Coronary artery (tissue), 2 donors: ENCODE results near the gene ETV6.
A peak's percentile ranks its signal among the peaks of the same experiment; 100 is the strongest.

Source experiments
- DNase-seq: peaks from one replicate; pipeline ENCODE4 v3.0.0-alpha.2; 2017; ENCODE audit warnings: low spot score
- H3K27ac ChIP-seq, 2 donors: fragments of 200-600 bp; sonication (generic); one replicate each; pipeline ENCODE4 v1.5.1; 2016 to 2019
- H3K4me3 ChIP-seq: fragments of 200-600 bp; sonication (generic); 2 replicates; pipeline ENCODE4 v1.5.1; 2016; ENCODE audit warnings: mild to moderate bottlenecking, moderate library complexity
- TF ChIP-seq, protein P1 (sequence below): fragments of 200-600 bp; sonication (generic); IDR thresholded peaks from one replicate; pipeline ENCODE4 v1.5.1; 2019; ENCODE audit warnings: antibody characterized with exemption

ETV6 gene

GRCh38 chr12:11863988-11864387 lies 214.5 kb downstream of the ETV6 start:
- Histone ChIP-seq H3K27ac (peak overlapping the region; percentile 84 to 91), H3K4me3 (peak overlapping the region; percentile 35)
- no peak for DNase-seq
- TF ChIP-seq, protein P1, sequence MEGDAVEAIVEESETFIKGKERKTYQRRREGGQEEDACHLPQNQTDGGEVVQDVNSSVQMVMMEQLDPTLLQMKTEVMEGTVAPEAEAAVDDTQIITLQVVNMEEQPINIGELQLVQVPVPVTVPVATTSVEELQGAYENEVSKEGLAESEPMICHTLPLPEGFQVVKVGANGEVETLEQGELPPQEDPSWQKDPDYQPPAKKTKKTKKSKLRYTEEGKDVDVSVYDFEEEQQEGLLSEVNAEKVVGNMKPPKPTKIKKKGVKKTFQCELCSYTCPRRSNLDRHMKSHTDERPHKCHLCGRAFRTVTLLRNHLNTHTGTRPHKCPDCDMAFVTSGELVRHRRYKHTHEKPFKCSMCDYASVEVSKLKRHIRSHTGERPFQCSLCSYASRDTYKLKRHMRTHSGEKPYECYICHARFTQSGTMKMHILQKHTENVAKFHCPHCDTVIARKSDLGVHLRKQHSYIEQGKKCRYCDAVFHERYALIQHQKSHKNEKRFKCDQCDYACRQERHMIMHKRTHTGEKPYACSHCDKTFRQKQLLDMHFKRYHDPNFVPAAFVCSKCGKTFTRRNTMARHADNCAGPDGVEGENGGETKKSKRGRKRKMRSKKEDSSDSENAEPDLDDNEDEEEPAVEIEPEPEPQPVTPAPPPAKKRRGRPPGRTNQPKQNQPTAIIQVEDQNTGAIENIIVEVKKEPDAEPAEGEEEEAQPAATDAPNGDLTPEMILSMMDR: no peak

GRCh38 chr12:11865824-11866223 lies 216.3 kb downstream of the ETV6 start:
- Histone ChIP-seq H3K27ac (no peak overlapping the region), H3K4me3 (no peak overlapping the region)
- DNase-seq: no peak
- TF ChIP-seq, protein P1: no peak

- no peak overlapping the region for H3K27ac ChIP-seq
- DNase-seq: no peak
- TF ChIP-seq, protein P1: no peak
- H3K4me3 ChIP-seq: no peak overlapping the region
These were observed 218.6 kb downstream of the ETV6 start for GRCh38 chr12:11868027-11868426.

- Histone ChIP-seq H3K27ac (peak overlapping the region in 1 of 2 donors; percentile 2), H3K4me3 (no peak overlapping the region)
- no peak for DNase-seq
- TF ChIP-seq, protein P1: no peak
These were observed 219.9 kb downstream of the ETV6 start for GRCh38 chr12:11869406-11869805.

DNA sequence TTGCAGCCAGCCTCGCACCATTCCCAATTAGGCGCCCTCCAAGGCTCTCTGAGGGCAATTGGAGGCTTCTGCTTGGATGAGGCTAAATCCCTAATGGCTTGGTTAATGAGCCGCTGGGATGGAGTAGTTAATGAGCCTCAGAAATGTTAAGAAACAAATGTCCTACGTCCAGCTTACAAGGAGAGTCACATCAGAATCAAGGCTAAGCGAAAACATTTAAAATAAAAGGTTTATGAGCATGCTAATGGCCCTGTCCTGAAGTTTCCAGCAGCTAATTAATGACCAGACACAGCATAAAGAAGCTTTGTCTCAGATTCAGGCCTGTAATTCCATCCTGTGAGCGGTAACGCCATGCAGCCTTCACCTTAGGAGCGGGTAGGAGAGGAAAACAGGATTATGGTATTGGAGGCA lies 220.6 kb downstream of the ETV6 start:
- Histone ChIP-seq H3K27ac (peak overlapping the region in 1 of 2 donors; percentile 2), H3K4me3 (no peak overlapping the region)
- TF ChIP-seq, protein P1: no peak
- no peak for DNase-seq

DNA sequence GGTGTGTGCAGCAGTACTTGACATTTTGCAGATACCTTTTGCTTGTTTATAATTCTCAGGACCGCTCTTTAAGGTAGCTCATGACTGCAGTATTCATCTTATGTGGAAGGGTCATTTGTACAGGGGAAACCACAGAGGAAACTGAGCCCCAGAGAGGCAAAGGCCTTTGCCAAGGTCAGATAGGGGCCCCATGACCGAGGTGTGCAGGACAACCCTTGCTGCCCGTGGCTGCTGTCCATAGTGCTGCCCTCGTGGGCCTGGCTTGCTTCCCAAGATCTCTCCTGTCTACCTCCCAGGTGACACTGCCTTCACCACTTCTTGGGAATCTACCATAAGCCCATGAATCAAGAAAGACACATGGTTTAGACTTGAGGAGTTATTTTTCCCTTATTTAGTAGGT lies 222.6 kb downstream of the ETV6 start:
- no peak overlapping the region for H3K27ac ChIP-seq
- TF ChIP-seq, protein P1: no peak
- no peak overlapping the region for H3K4me3 ChIP-seq
- DNase-seq: no peak

- TF ChIP-seq, protein P1: no peak
- Histone ChIP-seq H3K4me3 (no peak overlapping the region), H3K27ac (peak overlapping the region; percentile 15 to 39)
- DNase-seq: no peak
These were observed 226.0 kb downstream of the ETV6 start for GRCh38 chr12:11875414-11875935.
